NB4 (cell line): Measurements from ENCODE around the gene TRABD.
"Not testable (repeated sequence)": the region's sequence is repeated elsewhere in the genome, so short reads cannot be mapped to it uniquely, and the experiment has no call there.

Experiments used
- DNase-seq: peaks from one replicate; pipeline ENCODE4 v3.0.0; 2010; ENCODE audit warnings: low read depth
- H3K4me3 ChIP-seq: one replicate; pipeline ENCODE4 v1.5.1; 2011; ENCODE audit warnings: mild to moderate bottlenecking, low read depth, low read length, moderate library complexity
- CTCF ChIP-seq: IDR thresholded peaks from one replicate; pipeline ENCODE4 v1.5.1; 2012; ENCODE audit warnings: low read depth, low read length
- MAX ChIP-seq: IDR thresholded peaks from 2 replicates; pipeline ENCODE4 v1.6.1; 2011; ENCODE audit warnings: low read depth, low read length
- MYC ChIP-seq: IDR thresholded peaks from 2 replicates; pipeline ENCODE4 v1.6.1; 2011; ENCODE audit warnings: low read depth, low read length
- POLR2A ChIP-seq: IDR thresholded peaks from 2 replicates; pipeline ENCODE4 v1.6.1; 2011; ENCODE audit warnings: mild to moderate bottlenecking; ENCODE audit not compliant: insufficient read length; ENCODE audit errors: extremely low read depth

The TRABD gene

GRCh38 chr22:50165436-50166123 lies 20.1 kb upstream of the TRABD start:
- no peak for DNase-seq
- H3K4me3 ChIP-seq, result no peak overlapping the region
- TF ChIP-seq POLR2A (no peak), MAX (no peak), MYC (no peak), CTCF (no peak)

- no peak overlapping the region for H3K4me3 ChIP-seq
- TF ChIP-seq POLR2A (no peak), CTCF (no peak), MAX (no peak), MYC (no peak)
- DNase-seq, result no peak
Measured at GRCh38 chr22:50167689-50168489, 17.8 kb upstream of the TRABD start.

- DNase-seq, H3K4me3 ChIP-seq: not testable (repeated sequence)
Measured at GRCh38 chr22:50168490-50169180, 17.1 kb upstream of the TRABD start.

- no peak overlapping the region for H3K4me3 ChIP-seq
- DNase-seq, result no peak
- TF ChIP-seq POLR2A (no peak), CTCF (no peak), MAX (no peak), MYC (no peak)
Measured at GRCh38 chr22:50169181-50169759, 16.4 kb upstream of the TRABD start.

- no peak for TF ChIP-seq POLR2A
- no peak for TF ChIP-seq MAX
- TF ChIP-seq CTCF, result no peak
- no peak for TF ChIP-seq MYC
- peak; percentile 62 for DNase-seq
- no peak overlapping the region for H3K4me3 ChIP-seq
Measured at GRCh38 chr22:50169774-50170341, 15.9 kb upstream of the TRABD start.
